Heart left ventricle (tissue), 13 donors: ENCODE data around the gene SPRR1B.

ENCODE experiments used
- POLR2A ChIP-seq, 2 donors: fragments of 450-650 bp; IDR thresholded peaks; one replicate each; pipeline ENCODE4 v1.6.1; 2017; ENCODE audit warnings: antibody characterized with exemption in 2 of 2, mild to moderate bottlenecking in 2 of 2, moderate library complexity in 2 of 2
- TF ChIP-seq, protein P1 (sequence below), 12 donors: fragments of 200-600 bp; sonication (generic) in 4 of 12; IDR thresholded peaks; one replicate each; pipeline versions ENCODE4 v1.5.0 to v1.8.0; 2018 to 2022; ENCODE audit warnings: antibody characterized with exemption in 12 of 12, mild to moderate bottlenecking in 5 of 12
- donor health status: ischemic (EF 13 %, LVEDD 7.1; RV severe dilation, severe dysfunction).
- donor health status: DM: no; HTN: yes; CAD: no.
- donor health status: DM: no; HTN: no; CAD: no.
- donor health status: ischemic (EF 25% LVEDD 6.9; RV normal size, moderate dysfunction).
- donor health status: ischemic (EF 25% LVEDD 5.7; RV mildly dilated, moderate dysfunction).
- donor health status: ischemic (EF 35%, LVEDD 5.7; RV mildly dilated, moderate dysfunction).
- donor health status: nonischemic (EF 11% LVEDD 7.7; RV severe dilation, severe dysfunction).
- donor health status: DM: yes; HTN: yes; CAD: no.
- donor health status: PGD.
- donor health status: ischemic (EF 29% LVEDD 5.4; RV normal size, mild dysfunction).
- donor health status: nonischemic (EF 23%, LVEDD 6.1; RV moderate dilation, normal function).

DNA sequence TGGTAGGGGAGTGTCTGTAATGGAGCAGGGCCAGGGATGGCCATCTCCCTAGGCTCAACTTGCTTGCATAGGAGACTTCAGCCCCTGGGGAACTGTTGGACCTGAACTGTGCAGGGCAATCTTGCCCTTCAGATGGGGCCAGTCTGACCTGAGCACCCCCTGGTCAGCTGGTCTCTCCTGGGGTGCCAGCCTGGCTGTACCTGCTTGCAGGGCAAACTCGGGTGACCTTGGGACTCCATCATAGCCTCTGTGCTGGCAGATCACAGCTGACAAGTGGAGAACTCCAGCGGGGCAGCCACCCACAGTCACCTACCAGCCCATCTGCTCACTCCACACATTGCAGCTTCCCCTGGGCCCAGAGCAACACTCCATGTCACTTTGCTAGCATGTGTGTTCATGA is 18.2 kb downstream of the SPRR1B start:
- TF ChIP-seq, protein P1, sequence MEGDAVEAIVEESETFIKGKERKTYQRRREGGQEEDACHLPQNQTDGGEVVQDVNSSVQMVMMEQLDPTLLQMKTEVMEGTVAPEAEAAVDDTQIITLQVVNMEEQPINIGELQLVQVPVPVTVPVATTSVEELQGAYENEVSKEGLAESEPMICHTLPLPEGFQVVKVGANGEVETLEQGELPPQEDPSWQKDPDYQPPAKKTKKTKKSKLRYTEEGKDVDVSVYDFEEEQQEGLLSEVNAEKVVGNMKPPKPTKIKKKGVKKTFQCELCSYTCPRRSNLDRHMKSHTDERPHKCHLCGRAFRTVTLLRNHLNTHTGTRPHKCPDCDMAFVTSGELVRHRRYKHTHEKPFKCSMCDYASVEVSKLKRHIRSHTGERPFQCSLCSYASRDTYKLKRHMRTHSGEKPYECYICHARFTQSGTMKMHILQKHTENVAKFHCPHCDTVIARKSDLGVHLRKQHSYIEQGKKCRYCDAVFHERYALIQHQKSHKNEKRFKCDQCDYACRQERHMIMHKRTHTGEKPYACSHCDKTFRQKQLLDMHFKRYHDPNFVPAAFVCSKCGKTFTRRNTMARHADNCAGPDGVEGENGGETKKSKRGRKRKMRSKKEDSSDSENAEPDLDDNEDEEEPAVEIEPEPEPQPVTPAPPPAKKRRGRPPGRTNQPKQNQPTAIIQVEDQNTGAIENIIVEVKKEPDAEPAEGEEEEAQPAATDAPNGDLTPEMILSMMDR (IDR thresholded peaks at IDR 0.05), result no peak
- no peak for TF ChIP-seq POLR2A (IDR thresholded peaks at IDR 0.05)
